Measurements from ENCODE around the gene DDIT4. TPM values are rescaled to one million over a fixed set of nuclear protein-coding genes. Genes with fewer than 3 reads are reported as not detected.

Gene DDIT4
- total RNA-seq, 1 experiment from 2014 or later: 462 TPM

- intact Hi-C loops (cut with micrococcal nuclease): loop anchor here (2.0 kb wide), 3 partner anchors 45 to 61 kb away; no protein-coding TSS in a partner anchor
- H3K4me3 ChIP-seq (replicated peaks in 1 of 2; ENCODE audit: low read depth in 1 of 2, low read length in 2 of 2): peak overlapping the region; percentile 93 to 94; a peak in 3 of 4 replicates
- peak overlapping the region; percentile 79 for H3K9ac ChIP-seq (ENCODE audit: low read length)
- H3K4me2 ChIP-seq (ENCODE audit: low read length): peak overlapping the region; percentile 90
- H3K27me3 ChIP-seq (ENCODE audit: insufficient read depth, low read length): no peaks in the 10 kb centered on the region
- DNase-seq (ENCODE audit: low read depth, low spot score) (peak; percentile 79), ATAC-seq (no peak)
- H3K36me3 ChIP-seq (ENCODE audit: control insufficient read depth in 1 of 2, insufficient read depth in 2 of 2, low read length in 2 of 2): peaks cover 8 to 13% of the 10 kb centered on the region in 2 experiments; a peak in 2 of 4 replicates
- H3K4me1 ChIP-seq (ENCODE audit: control insufficient read depth in 1 of 2, insufficient read depth in 2 of 2, low read length in 2 of 2): peaks cover 39 to 68% of the 10 kb centered on the region in 2 experiments
- TF ChIP-seq ZBTB33 (IDR thresholded peaks at IDR 0.05; ENCODE audit: extremely low read depth, insufficient replicate concordance, low read length) (no peak), SIN3A (IDR thresholded peaks at IDR 0.05; ENCODE audit: low read depth) (no peak), YY1 (IDR thresholded peaks at IDR 0.05; ENCODE audit: extremely low read depth, insufficient replicate concordance, low read depth, low read length) (no peak), ZFX (IDR thresholded peaks at IDR 0.05) (no peak), FOSL1 (IDR thresholded peaks at IDR 0.05; ENCODE audit: low read depth) (no peak), CEBPB (IDR thresholded peaks at IDR 0.05; ENCODE audit: low read depth) (no peak), POLR2A (IDR thresholded peaks at IDR 0.05; ENCODE audit: borderline replicate concordance, extremely low read depth, insufficient read depth, insufficient read length) (no peak), SP1 (IDR thresholded peaks at IDR 0.05; ENCODE audit: low read depth) (no peak), ZNF274 (IDR thresholded peaks at IDR 0.05; ENCODE audit: low read depth, low read length) (no peak), ATF3 (IDR thresholded peaks at IDR 0.05) (no peak), SRF (IDR thresholded peaks at IDR 0.05; ENCODE audit: low read depth) (no peak), CTCF (IDR thresholded peaks at IDR 0.05 in 2 of 3, conservative IDR thresholded peaks at IDR 0.05 in 1 of 3; ENCODE audit: borderline replicate concordance in 1 of 3, insufficient read depth in 1 of 3, low read depth in 2 of 3, low read length in 2 of 3) (no peak), ELF1 (IDR thresholded peaks at IDR 0.05; ENCODE audit: borderline replicate concordance, low read depth) (no peak), EZH2phosphoT487 (IDR thresholded peaks at IDR 0.05; ENCODE audit: borderline replicate concordance) (no peak)
- POLR2A ChIA-PET: interaction anchor here (1.0 to 13.5 kb wide), 17 partner anchors 14 to 150 kb away, joined by 3 to 371 read pairs (median 7); partner anchors contain the start of genes ANAPC16 and ASCC1
- CTCF ChIA-PET: interaction anchor here (1.0 to 3.6 kb wide), 8 partner anchors 15 to 150 kb away, joined by 3 to 17 read pairs (median 4); no protein-coding TSS in a partner anchor
- peak overlapping the region; percentile 90 for H3K27ac ChIP-seq (ENCODE audit: low read depth, low read length)
- RAD21 ChIA-PET (ENCODE audit: low non-redundant PET in 1 of 2, low total read pairs in 2 of 2, uncharacterized antibody in 2 of 2, unreplicated experiment in 2 of 2): no interaction called here
- H3K9me3 ChIP-seq (ENCODE audit: control insufficient read depth in 1 of 2, insufficient read depth in 1 of 2, low read depth in 1 of 2, low read length in 2 of 2): no peaks in the 10 kb centered on the region
- peaks cover 19% of the 10 kb centered on the region for H3K79me2 ChIP-seq (ENCODE audit: insufficient read depth, low read length)
- no peaks in the 10 kb centered on the region for H3K9me2 ChIP-seq (ENCODE audit: insufficient read depth)
- no peaks in the 10 kb centered on the region for H4K20me1 ChIP-seq (ENCODE audit: insufficient read depth)
- no peak overlapping the region for H2AFZ ChIP-seq (ENCODE audit: low read depth, low read length, poor library complexity, severe bottlenecking)
- BruUV-seq (replicated peaks): no TSS peak
These were observed 2.3 kb downstream of the DDIT4 start for GRCh38 chr10:72276013-72276387.

Measured in HCT116 (cell line).